Fibroblast of lung (primary cell): ENCODE data around the gene RPEL1. TPM values are rescaled to one million over a fixed set of nuclear protein-coding genes. Genes with fewer than 3 reads are reported as not detected.

Experiments
- DNase-seq, 2 donors: peaks; one replicate each; pipeline versions ENCODE4 v3.0.0 to v3.0.0-alpha.2; 2010; ENCODE audit warnings: low read depth in 2 of 2
- H2AFZ ChIP-seq: 2 replicates; pipeline ENCODE4 v1.5.1; 2012; ENCODE audit warnings: low read length, control low read depth, inconsistent platforms
- H3K27ac ChIP-seq: 2 replicates; pipeline ENCODE4 v1.5.1; 2011; ENCODE audit warnings: low read length, control low read depth; ENCODE audit not compliant: insufficient read depth
- H3K27me3 ChIP-seq: 2 replicates; pipeline ENCODE4 v1.5.1; 2011; ENCODE audit warnings: mild to moderate bottlenecking, low read length; ENCODE audit not compliant: control insufficient read depth, insufficient read depth
- H3K36me3 ChIP-seq: 2 replicates; pipeline ENCODE4 v1.5.1; 2011; ENCODE audit warnings: low read length; ENCODE audit not compliant: control insufficient read depth, insufficient read depth
- H3K4me1 ChIP-seq: 2 replicates; pipeline ENCODE4 v1.5.1; 2011; ENCODE audit warnings: low read length; ENCODE audit not compliant: control insufficient read depth, insufficient read depth; ENCODE audit errors: extremely low read depth
- H3K4me2 ChIP-seq: 2 replicates; pipeline ENCODE4 v1.5.1; 2011; ENCODE audit warnings: low read length, control low read depth; ENCODE audit not compliant: insufficient read depth; ENCODE audit errors: extremely low read depth
- H3K4me3 ChIP-seq, 4 experiments: fragments of 200-600 bp in 1 of 4; sonication (generic) in 1 of 4; replicated peaks in 1 of 4; 2 replicates each; pipeline ENCODE4 v1.5.1; 2011 to 2016; ENCODE audit warnings: low read length in 4 of 4, low read depth in 3 of 4, mild to moderate bottlenecking in 3 of 4, control low read depth in 2 of 4, inconsistent platforms in 1 of 4, mixed read lengths in 1 of 4; ENCODE audit not compliant: insufficient read depth in 1 of 4; ENCODE audit errors: control extremely low read depth in 1 of 4
- H3K79me2 ChIP-seq: 2 replicates; pipeline ENCODE4 v1.5.1; 2012; ENCODE audit warnings: mild to moderate bottlenecking, low read length, inconsistent platforms; ENCODE audit not compliant: control insufficient read depth, insufficient read depth
- H3K9ac ChIP-seq: 2 replicates; pipeline ENCODE4 v1.5.1; 2011; ENCODE audit warnings: mild to moderate bottlenecking, low read length, control low read depth; ENCODE audit not compliant: insufficient read depth
- H3K9me3 ChIP-seq: 2 replicates; pipeline ENCODE4 v1.5.1; 2012; ENCODE audit warnings: low read depth, low read length; ENCODE audit not compliant: control insufficient read depth, insufficient read depth
- H4K20me1 ChIP-seq: 2 replicates; pipeline ENCODE4 v1.5.1; 2011; ENCODE audit warnings: low read length; ENCODE audit not compliant: control insufficient read depth, insufficient read depth; ENCODE audit errors: extremely low read depth
- EZH2 ChIP-seq: IDR thresholded peaks from 2 replicates; pipeline ENCODE4 v1.5.1; 2012; ENCODE audit warnings: low read length, control low read depth, mild to moderate bottlenecking; ENCODE audit errors: missing control alignments
- polyA plus RNA-seq, 2 donors: library from polyadenylated mRNA; depleted of rRNA in 1 of 2; stranded (reverse) in 1 of 2; unstranded in 1 of 2; fragments of >200 nt; gene quantifications; 2 replicates each; pipeline ENCODE4 v1.2.1, GENCODE V29; 2011 to 2012; ENCODE audit warnings: missing spikeins in 1 of 2
- total RNA-seq: library from RNA; depleted of rRNA; stranded (reverse); fragments of >200 nt; gene quantifications from 2 replicates; pipeline ENCODE4 v1.2.1, GENCODE V29; 2014
- TF ChIP-seq, protein P1 (sequence below), 2 donors: IDR thresholded peaks in 1 of 2; conservative IDR thresholded peaks in 1 of 2; 1 replicate in 1 of 2; 2 replicates in 1 of 2; pipeline ENCODE4 v1.5.1; 2011 to 2012; ENCODE audit warnings: low read length in 2 of 2, control low read depth in 1 of 2, inconsistent platforms in 1 of 2, low read depth in 1 of 2, mild to moderate bottlenecking in 1 of 2

Gene RPEL1
- total and polyA plus RNA-seq, 2 donors (not counting 1 experiment from before 2014, with no cell fraction given), result 0.17 to 0.18 TPM

DNA sequence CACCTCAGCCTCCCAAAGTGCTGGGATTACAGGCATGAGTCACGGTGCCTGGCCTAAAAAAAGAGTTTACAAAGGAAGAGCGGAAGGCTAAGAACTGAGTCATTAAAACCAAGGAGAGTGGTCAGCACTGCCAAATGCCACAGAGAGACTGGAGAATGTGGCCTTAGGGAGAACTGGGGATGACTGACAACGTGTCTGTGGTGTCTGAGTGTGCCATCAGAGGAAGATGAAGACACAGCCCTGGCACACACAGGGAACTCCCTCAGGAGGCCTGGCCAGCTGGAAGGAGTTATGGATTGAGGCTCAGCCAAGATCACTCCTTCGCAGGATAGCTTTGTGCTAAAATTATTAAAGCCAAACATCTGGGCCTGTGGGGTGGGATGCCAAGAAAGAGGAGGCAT lies 27.4 kb downstream of the RPEL1 start:
- no peaks in the 10 kb centered on the region for H3K9me3 ChIP-seq
- no peak overlapping the region for H3K27ac ChIP-seq
- H3K27me3 ChIP-seq, result peaks cover 17% of the 10 kb centered on the region
- H3K4me1 ChIP-seq, result peaks cover 12% of the 10 kb centered on the region
- no peak overlapping the region for H3K4me2 ChIP-seq
- H3K79me2 ChIP-seq, result no peaks in the 10 kb centered on the region
- no peak overlapping the region for H3K9ac ChIP-seq
- H3K4me3 ChIP-seq, result no peak overlapping the region
- no peak for TF ChIP-seq EZH2
- TF ChIP-seq, protein P1, sequence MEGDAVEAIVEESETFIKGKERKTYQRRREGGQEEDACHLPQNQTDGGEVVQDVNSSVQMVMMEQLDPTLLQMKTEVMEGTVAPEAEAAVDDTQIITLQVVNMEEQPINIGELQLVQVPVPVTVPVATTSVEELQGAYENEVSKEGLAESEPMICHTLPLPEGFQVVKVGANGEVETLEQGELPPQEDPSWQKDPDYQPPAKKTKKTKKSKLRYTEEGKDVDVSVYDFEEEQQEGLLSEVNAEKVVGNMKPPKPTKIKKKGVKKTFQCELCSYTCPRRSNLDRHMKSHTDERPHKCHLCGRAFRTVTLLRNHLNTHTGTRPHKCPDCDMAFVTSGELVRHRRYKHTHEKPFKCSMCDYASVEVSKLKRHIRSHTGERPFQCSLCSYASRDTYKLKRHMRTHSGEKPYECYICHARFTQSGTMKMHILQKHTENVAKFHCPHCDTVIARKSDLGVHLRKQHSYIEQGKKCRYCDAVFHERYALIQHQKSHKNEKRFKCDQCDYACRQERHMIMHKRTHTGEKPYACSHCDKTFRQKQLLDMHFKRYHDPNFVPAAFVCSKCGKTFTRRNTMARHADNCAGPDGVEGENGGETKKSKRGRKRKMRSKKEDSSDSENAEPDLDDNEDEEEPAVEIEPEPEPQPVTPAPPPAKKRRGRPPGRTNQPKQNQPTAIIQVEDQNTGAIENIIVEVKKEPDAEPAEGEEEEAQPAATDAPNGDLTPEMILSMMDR (conservative IDR thresholded peaks at IDR 0.05 in 1 of 2, IDR thresholded peaks at IDR 0.05 in 1 of 2; ENCODE audit: low read depth in 1 of 2, low read length in 2 of 2), result no peak
- peak; percentile 91 to 98 for DNase-seq
- H2AFZ ChIP-seq, result no peak overlapping the region
- H4K20me1 ChIP-seq, result no peaks in the 10 kb centered on the region
- no peaks in the 10 kb centered on the region for H3K36me3 ChIP-seq

GRCh38 chr10:103276251-103276895 lies 30.7 kb downstream of the RPEL1 start:
- Histone ChIP-seq H3K27ac (no peak overlapping the region), H3K4me3 (peak overlapping the region in 1 of 4 experiments; percentile 10)
- no peak for DNase-seq

GRCh38 chr10:103276896-103277712 lies 31.4 kb downstream of the RPEL1 start, which contains the start of gene INA:
INA (plus strand) TSS chr10:103277138; CDS start chr10:103277212, 74 bp downstream.
- peak within 1 kb of the TSS; percentile 82 for H3K4me2 ChIP-seq
- H3K79me2 ChIP-seq, result no peaks in the 10 kb centered on the region
- peak; percentile 30 to 45 for DNase-seq
- H2AFZ ChIP-seq, result peak within 1 kb of the TSS; percentile 80
- H3K4me3 ChIP-seq, result peak within 1 kb of the TSS; percentile 10 to 44 (median 31)
- peaks cover 12% of the 10 kb centered on the region for H3K4me1 ChIP-seq
- no peaks in the 10 kb centered on the region for H3K36me3 ChIP-seq
- no peaks in the 10 kb centered on the region for H3K9me3 ChIP-seq
- peak; percentile 86 for TF ChIP-seq EZH2
- TF ChIP-seq, protein P1 (conservative IDR thresholded peaks at IDR 0.05 in 1 of 2, IDR thresholded peaks at IDR 0.05 in 1 of 2; ENCODE audit: low read depth in 1 of 2, low read length in 2 of 2), result no peak
- H3K27ac ChIP-seq, result no peak within 1 kb of the TSS
- no peak within 1 kb of the TSS for H3K9ac ChIP-seq
- H3K27me3 ChIP-seq, result peaks cover 27% of the 10 kb centered on the region
- no peaks in the 10 kb centered on the region for H4K20me1 ChIP-seq

More at GRCh38 chr10:103276251-103276895, 30.7 kb downstream of the RPEL1 start:
- Histone ChIP-seq H3K36me3 (no peaks in the 10 kb centered on the region), H3K9me3 (no peaks in the 10 kb centered on the region), H3K4me2 (peak overlapping the region; percentile 82), H4K20me1 (no peaks in the 10 kb centered on the region), H3K4me1 (peaks cover 12% of the 10 kb centered on the region), H3K79me2 (no peaks in the 10 kb centered on the region), H2AFZ (no peak overlapping the region), H3K27me3 (peaks cover 27% of the 10 kb centered on the region), H3K9ac (no peak overlapping the region)
- TF ChIP-seq EZH2, result peak; percentile 41
- TF ChIP-seq, protein P1 (conservative IDR thresholded peaks at IDR 0.05 in 1 of 2, IDR thresholded peaks at IDR 0.05 in 1 of 2; ENCODE audit: low read depth in 1 of 2, low read length in 2 of 2), result no peak
